ENCODE data around the gene OCRL.

Gene OCRL

DNA sequence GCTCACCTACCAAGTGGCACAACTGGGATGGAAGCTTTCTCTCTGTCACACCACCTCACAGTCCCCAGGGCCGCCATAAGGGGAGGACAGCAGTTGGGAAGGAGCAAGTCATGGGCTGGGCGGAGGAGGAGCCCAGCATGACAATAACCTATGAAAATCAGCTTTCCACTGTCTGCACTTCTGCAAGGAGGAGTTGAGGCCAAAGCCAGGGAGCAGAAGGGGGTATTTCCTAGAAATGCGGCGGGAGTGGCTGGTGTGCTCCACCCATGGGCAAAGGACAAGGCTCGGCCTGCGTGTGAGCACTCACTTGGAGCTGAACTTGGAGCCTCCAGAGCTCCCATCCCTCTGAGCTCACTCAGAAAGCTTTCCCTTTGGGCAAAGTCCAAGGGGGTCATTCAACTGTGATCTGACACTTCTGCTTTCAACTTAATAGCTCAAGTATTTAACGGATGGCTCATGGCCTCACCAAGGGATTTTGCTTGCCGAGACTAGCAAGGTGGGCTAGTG, 96.2 kb downstream of the OCRL start:
- DNase-seq (ENCODE audit: low spot score): no peak

- peak; percentile 70 for DNase-seq (ENCODE audit: low spot score)
Measured at GRCh38 chrX:129637217-129638109, 97.4 kb downstream of the OCRL start.

- no peak for DNase-seq (ENCODE audit: low spot score)
Measured at GRCh38 chrX:129638917-129639316, 98.9 kb downstream of the OCRL start.

- no peak for DNase-seq (ENCODE audit: low spot score)
Measured at GRCh38 chrX:129640737-129641136, 100.7 kb downstream of the OCRL start.

DNA sequence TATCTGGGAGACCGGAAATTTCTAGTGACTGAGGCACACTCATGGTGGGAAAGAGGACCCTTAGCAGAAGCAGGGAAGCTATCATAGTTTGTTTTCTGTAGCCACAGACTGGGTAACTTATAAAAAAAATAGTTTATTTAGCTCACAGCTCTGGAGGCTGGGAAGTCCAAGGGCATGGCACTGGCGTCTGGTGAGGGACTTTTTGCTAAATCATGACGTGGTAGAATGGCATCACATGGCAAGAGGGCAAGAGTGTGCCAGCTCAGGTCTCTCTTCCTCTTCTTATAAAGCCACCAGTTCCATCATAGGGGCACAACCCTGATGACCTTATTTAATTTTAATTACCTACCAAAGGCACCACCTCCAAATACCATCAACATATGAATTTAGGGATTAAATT, 101.4 kb downstream of the OCRL start:
- DNase-seq (ENCODE audit: low spot score): no peak

DNA sequence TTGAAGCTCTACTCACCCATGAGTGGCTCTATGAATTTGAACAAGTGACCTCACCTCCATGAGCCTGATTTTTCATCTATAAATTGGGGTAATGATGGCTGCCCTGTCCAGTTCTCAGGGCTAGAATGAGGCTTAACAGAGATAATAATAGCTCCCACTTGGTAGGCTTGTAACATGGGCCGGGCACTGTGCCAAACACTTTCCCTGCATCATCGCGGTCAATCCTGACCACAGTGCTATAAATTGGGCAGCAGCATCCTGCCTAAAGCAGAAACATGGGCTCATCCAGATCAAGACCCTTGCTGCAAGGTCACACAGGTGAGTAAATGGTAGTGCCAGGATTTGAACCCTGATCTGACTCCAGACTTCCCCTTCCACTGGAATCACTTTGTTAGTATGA, 101.9 kb downstream of the OCRL start:
- DNase-seq (ENCODE audit: low spot score): no peak

Measured in NAMALWA (cell line).